Left ventricle myocardium inferior (tissue), 1 donor: Measurements from ENCODE around the gene NAA25. TPM values are rescaled to one million over a fixed set of nuclear protein-coding genes. Genes with fewer than 3 reads are reported as not detected.
"Not testable (repeated sequence)": the region's sequence is repeated elsewhere in the genome, so short reads cannot be mapped to it uniquely, and the experiment has no call there.

ENCODE experiments used
- DNase-seq: peaks from one replicate; pipeline ENCODE4 v3.0.0-alpha.2; 2020
- H3K27ac ChIP-seq: fragments of 200-600 bp; replicated peaks from 2 replicates; pipeline ENCODE4 v1.8.0; 2021
- H3K27me3 ChIP-seq: fragments of 200-600 bp; 2 replicates; pipeline ENCODE4 v1.8.0; 2021; ENCODE audit warnings: low read depth
- H3K36me3 ChIP-seq: fragments of 200-600 bp; 2 replicates; pipeline ENCODE4 v1.8.0; 2021
- H3K4me1 ChIP-seq: fragments of 200-600 bp; 2 replicates; pipeline ENCODE4 v1.8.0; 2021
- H3K4me3 ChIP-seq: fragments of 200-600 bp; 2 replicates; pipeline ENCODE4 v1.8.0; 2021; ENCODE audit warnings: mild to moderate bottlenecking, moderate library complexity
- H3K9me3 ChIP-seq: fragments of 200-600 bp; replicated peaks from 2 replicates; pipeline ENCODE4 v1.8.0; 2021
- intact Hi-C: fragments of 100-400 bp; cut with micrococcal nuclease; formaldehyde crosslinking; loops from one replicate; pipeline ENCODE4 v1.11.0; 2022
- total RNA-seq: library from RNA; stranded (reverse); fragmentation: NEBNext Ultra II Directional; extraction: Animal tissue kit (Norgen Biotek cat#: 25700); gene quantifications from one replicate; pipeline ENCODE4 v1.2.1, GENCODE V29; 2021
- TF ChIP-seq, protein P1 (sequence below): fragments of 200-600 bp; IDR thresholded peaks from 2 replicates; pipeline ENCODE4 v1.8.0; 2021; ENCODE audit warnings: antibody characterized with exemption, mild to moderate bottlenecking, borderline replicate concordance
- donor health status: DM: no; HTN: yes; CAD: no; lungs with severe emphysema.

The NAA25 gene
- total RNA-seq, 1 donor from 2014 or later = 13.7 TPM

DNA sequence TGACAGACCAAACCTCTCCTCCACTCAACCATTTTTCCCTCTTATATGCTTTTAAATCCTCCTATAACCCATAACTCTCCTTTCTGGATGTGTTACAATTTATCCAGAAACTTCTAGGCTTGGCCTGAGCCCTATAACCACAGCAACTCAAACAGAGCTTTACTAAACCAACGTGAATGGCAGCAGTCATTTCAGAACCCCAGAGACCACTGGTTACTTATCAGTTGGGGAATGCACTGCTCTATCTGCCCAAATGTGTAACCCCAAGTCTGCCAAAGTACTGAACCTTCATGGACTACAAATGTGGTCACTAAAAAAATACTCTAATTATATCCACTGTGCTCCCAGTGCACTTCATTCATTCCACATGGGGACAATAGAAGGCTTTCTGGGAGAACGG is 42.0 kb downstream of the NAA25 start:
- H3K9me3 ChIP-seq = no peaks in the 10 kb centered on the region
- no peak overlapping the region for H3K4me3 ChIP-seq
- H3K27me3 ChIP-seq = no peaks in the 10 kb centered on the region
- H3K27ac ChIP-seq = no peak overlapping the region
- intact Hi-C loops = no loop called here
- H3K4me1 ChIP-seq = peaks cover 10% of the 10 kb centered on the region
- peaks cover 100% of the 10 kb centered on the region for H3K36me3 ChIP-seq
- TF ChIP-seq, protein P1, sequence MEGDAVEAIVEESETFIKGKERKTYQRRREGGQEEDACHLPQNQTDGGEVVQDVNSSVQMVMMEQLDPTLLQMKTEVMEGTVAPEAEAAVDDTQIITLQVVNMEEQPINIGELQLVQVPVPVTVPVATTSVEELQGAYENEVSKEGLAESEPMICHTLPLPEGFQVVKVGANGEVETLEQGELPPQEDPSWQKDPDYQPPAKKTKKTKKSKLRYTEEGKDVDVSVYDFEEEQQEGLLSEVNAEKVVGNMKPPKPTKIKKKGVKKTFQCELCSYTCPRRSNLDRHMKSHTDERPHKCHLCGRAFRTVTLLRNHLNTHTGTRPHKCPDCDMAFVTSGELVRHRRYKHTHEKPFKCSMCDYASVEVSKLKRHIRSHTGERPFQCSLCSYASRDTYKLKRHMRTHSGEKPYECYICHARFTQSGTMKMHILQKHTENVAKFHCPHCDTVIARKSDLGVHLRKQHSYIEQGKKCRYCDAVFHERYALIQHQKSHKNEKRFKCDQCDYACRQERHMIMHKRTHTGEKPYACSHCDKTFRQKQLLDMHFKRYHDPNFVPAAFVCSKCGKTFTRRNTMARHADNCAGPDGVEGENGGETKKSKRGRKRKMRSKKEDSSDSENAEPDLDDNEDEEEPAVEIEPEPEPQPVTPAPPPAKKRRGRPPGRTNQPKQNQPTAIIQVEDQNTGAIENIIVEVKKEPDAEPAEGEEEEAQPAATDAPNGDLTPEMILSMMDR = no peak
- DNase-seq = no peak

DNA sequence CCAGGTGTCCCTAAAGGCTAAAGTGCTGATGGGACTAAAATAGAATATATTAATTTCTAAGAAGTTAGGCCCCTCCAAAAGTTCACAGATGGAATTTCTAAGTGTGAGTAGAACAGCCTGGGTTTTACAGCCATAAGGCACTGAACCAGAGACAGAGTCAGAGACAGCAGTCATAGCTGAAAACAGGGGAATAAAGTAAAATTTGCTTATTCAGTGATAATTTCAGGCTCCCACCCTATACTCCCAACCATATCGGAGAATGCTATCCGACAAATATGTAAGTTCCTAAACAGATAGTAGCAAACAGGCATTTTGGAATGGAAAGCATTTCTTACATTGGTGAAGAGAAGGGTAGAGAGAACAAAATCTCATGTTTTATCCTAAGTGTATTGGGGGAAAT is 45.3 kb downstream of the NAA25 start:
- H3K36me3 ChIP-seq = peaks cover 99% of the 10 kb centered on the region
- TF ChIP-seq, protein P1 = no peak
- no peaks in the 10 kb centered on the region for H3K9me3 ChIP-seq
- no peak overlapping the region for H3K27ac ChIP-seq
- DNase-seq = no peak
- H3K27me3 ChIP-seq = no peaks in the 10 kb centered on the region
- no peak overlapping the region for H3K4me3 ChIP-seq
- peaks cover 10% of the 10 kb centered on the region for H3K4me1 ChIP-seq
- intact Hi-C loops = no loop called here

DNA sequence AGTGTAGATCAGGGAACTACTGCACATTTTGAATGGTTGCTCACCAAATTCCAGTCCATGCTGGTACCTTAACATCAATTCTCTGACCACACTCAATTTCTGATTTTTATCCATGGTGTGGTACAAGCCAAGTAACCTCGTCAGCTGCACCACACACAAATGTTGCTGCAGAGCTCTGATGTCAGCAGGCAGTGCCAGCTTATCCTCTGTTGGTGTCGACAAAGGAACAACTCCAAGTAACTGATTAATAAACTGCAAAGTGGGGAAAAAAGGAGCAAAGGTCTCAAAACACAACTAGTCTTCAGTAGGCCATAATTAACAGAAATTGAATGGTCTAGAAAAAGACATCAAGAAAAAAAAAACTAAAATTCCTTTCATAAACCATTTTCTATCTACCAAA is 47.4 kb downstream of the NAA25 start:
- Histone ChIP-seq H3K27me3 (no peaks in the 10 kb centered on the region), H3K27ac (no peak overlapping the region), H3K36me3 (peaks cover 99% of the 10 kb centered on the region), H3K4me3 (no peak overlapping the region), H3K4me1 (peaks cover 4% of the 10 kb centered on the region), H3K9me3 (no peaks in the 10 kb centered on the region)
- intact Hi-C loops = no loop called here
- no peak for DNase-seq
- TF ChIP-seq, protein P1 = no peak

DNA sequence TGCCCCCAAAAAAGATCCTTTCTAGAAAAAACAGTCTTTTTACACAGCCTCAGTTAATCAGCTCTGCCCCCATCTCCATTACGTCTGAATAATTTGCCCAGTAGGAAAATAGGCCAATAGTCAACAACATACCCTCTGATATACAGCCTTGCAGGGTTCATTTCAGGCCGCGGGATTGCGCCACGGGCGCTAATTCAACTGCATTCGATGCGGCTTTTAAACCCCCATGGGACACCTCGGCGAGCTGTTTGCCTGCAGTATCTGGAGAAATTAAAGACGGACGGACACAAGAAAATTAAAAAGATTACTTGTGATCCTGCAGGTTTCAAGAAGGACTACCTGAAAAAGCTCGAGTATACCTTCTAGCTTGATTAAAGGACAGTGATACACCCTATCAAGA is 59.2 kb downstream of the NAA25 start:
- Histone ChIP-seq H3K36me3 (peaks cover 88% of the 10 kb centered on the region), H3K27ac (no peak overlapping the region), H3K27me3 (no peaks in the 10 kb centered on the region), H3K4me1 (no peaks in the 10 kb centered on the region), H3K9me3 (no peaks in the 10 kb centered on the region), H3K4me3 (no peak overlapping the region)
- no peak for DNase-seq
- intact Hi-C loops = no loop called here
- TF ChIP-seq, protein P1 = no peak

DNA sequence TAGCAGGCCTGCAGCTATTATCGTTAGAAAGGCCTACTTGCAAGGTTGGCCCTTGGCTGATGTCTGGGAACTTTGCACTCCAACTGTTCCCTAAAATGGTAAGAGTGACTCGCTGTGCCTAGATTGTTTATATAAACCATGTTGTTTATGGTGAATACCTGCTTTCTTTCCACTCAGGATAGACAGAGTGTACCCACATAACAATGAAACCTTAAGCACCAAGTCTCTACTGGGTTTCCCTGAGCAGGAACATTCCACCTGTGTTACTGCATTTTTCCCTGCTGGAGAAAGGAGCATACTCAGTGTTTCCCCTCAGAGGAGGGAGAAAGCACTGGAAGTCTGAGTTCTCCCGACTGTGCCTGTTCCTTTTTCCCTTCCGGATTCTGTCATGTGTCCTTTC is 62.6 kb downstream of the NAA25 start:
- Histone ChIP-seq H3K4me1 (no peaks in the 10 kb centered on the region), H3K36me3 (peaks cover 90% of the 10 kb centered on the region), H3K27me3 (no peaks in the 10 kb centered on the region), H3K27ac (no peak overlapping the region), H3K9me3 (no peaks in the 10 kb centered on the region), H3K4me3 (no peak overlapping the region)
- intact Hi-C loops = no loop called here
- TF ChIP-seq, protein P1 = no peak
- DNase-seq = no peak

DNA sequence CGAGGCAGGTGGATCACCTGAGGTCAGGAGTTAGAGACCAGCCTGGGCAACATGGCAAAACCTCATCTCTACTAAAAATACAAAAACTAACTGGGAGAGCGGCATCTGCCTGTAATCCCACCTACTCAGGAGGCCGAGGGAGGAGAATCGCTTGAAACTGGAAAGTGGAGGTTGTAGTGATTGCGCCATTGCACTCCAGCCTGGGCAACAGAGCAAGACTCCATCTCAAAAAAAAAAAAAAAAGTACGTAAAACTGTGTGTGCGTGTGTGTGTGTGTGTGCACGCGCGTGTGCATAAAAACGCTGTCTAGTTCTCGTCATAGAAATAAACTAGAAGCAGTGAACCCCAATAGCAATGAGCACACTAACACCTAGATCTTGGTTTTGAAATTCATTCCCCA is 72.0 kb downstream of the NAA25 start:
- DNase-seq, H3K9me3 ChIP-seq, H3K27ac ChIP-seq, H3K4me3 ChIP-seq, intact Hi-C loops, H3K4me1 ChIP-seq, H3K27me3 ChIP-seq: not testable (repeated sequence)
- peaks cover 94% of the 10 kb centered on the region for H3K36me3 ChIP-seq
